Measurements from ENCODE around the gene IPPK.

Gene IPPK

GRCh38 chr9:92620845-92621244, 49.1 kb downstream of the IPPK start:
- no peak for ATAC-seq
- peaks cover 53% of the 10 kb centered on the region for H3K36me3 Mint-ChIP-seq

GRCh38 chr9:92619601-92620300, 50.2 kb downstream of the IPPK start:
- H3K27ac Mint-ChIP-seq, result no peak overlapping the region

More at GRCh38 chr9:92620845-92621244, 49.1 kb downstream of the IPPK start:
- Mint-ChIP-seq H3K9me3 (no peaks in the 10 kb centered on the region), H3K4me1 (no peaks in the 10 kb centered on the region), H3K27ac (no peak overlapping the region), H3K27me3 (no peaks in the 10 kb centered on the region), H3K4me3 (no peak overlapping the region)

GRCh38 chr9:92618633-92619225, 51.2 kb downstream of the IPPK start:
- no peaks in the 10 kb centered on the region for H3K4me1 Mint-ChIP-seq
- no peak overlapping the region for H3K4me3 Mint-ChIP-seq
- peaks cover 64% of the 10 kb centered on the region for H3K36me3 Mint-ChIP-seq
- no peaks in the 10 kb centered on the region for H3K9me3 Mint-ChIP-seq
- ATAC-seq, result no peak
- H3K27me3 Mint-ChIP-seq, result no peaks in the 10 kb centered on the region
- no peak overlapping the region for H3K27ac Mint-ChIP-seq

More at GRCh38 chr9:92619601-92620300, 50.2 kb downstream of the IPPK start:
- Mint-ChIP-seq H3K27me3 (no peaks in the 10 kb centered on the region), H3K4me3 (no peak overlapping the region), H3K9me3 (no peaks in the 10 kb centered on the region), H3K4me1 (no peaks in the 10 kb centered on the region), H3K36me3 (peaks cover 57% of the 10 kb centered on the region)
- no peak for ATAC-seq

- Mint-ChIP-seq H3K27ac (no peak overlapping the region), H3K4me3 (no peak overlapping the region), H3K4me1 (no peaks in the 10 kb centered on the region), H3K27me3 (no peaks in the 10 kb centered on the region), H3K9me3 (no peaks in the 10 kb centered on the region), H3K36me3 (peaks cover 69% of the 10 kb centered on the region)
- ATAC-seq, result no peak
Observed at GRCh38 chr9:92617951-92618510, 51.9 kb downstream of the IPPK start.

GRCh38 chr9:92617195-92617813, 52.6 kb downstream of the IPPK start:
- H3K4me1 Mint-ChIP-seq, result no peaks in the 10 kb centered on the region
- H3K9me3 Mint-ChIP-seq, result no peaks in the 10 kb centered on the region
- no peaks in the 10 kb centered on the region for H3K27me3 Mint-ChIP-seq
- no peak overlapping the region for H3K4me3 Mint-ChIP-seq
- no peak for ATAC-seq
- peaks cover 71% of the 10 kb centered on the region for H3K36me3 Mint-ChIP-seq
- H3K27ac Mint-ChIP-seq, result no peak overlapping the region

GRCh38 chr9:92616655-92617111, 53.2 kb downstream of the IPPK start:
- Mint-ChIP-seq H3K4me3 (no peak overlapping the region), H3K4me1 (no peaks in the 10 kb centered on the region), H3K27ac (no peak overlapping the region), H3K27me3 (no peaks in the 10 kb centered on the region), H3K36me3 (peaks cover 72% of the 10 kb centered on the region), H3K9me3 (no peaks in the 10 kb centered on the region)
- ATAC-seq, result no peak

- H3K4me3 Mint-ChIP-seq, result no peak overlapping the region
- peaks cover 74% of the 10 kb centered on the region for H3K36me3 Mint-ChIP-seq
- no peak overlapping the region for H3K27ac Mint-ChIP-seq
- H3K4me1 Mint-ChIP-seq, result no peaks in the 10 kb centered on the region
- no peaks in the 10 kb centered on the region for H3K9me3 Mint-ChIP-seq
- H3K27me3 Mint-ChIP-seq, result no peaks in the 10 kb centered on the region
- ATAC-seq, result no peak
Observed at GRCh38 chr9:92616199-92616641, 53.7 kb downstream of the IPPK start.

GRCh38 chr9:92615790-92616189, 54.1 kb downstream of the IPPK start:
- Mint-ChIP-seq H3K9me3 (no peaks in the 10 kb centered on the region), H3K27me3 (no peaks in the 10 kb centered on the region), H3K27ac (no peak overlapping the region), H3K4me1 (no peaks in the 10 kb centered on the region), H3K36me3 (peaks cover 78% of the 10 kb centered on the region), H3K4me3 (no peak overlapping the region)
- ATAC-seq, result no peak

- Mint-ChIP-seq H3K9me3 (no peaks in the 10 kb centered on the region), H3K36me3 (peaks cover 76% of the 10 kb centered on the region), H3K27ac (no peak overlapping the region), H3K4me1 (no peaks in the 10 kb centered on the region), H3K4me3 (no peak overlapping the region), H3K27me3 (no peaks in the 10 kb centered on the region)
- no peak for ATAC-seq
Observed at GRCh38 chr9:92614763-92615461, 55.0 kb downstream of the IPPK start.

- no peak for ATAC-seq
- Mint-ChIP-seq H3K36me3 (peaks cover 76% of the 10 kb centered on the region), H3K27me3 (no peaks in the 10 kb centered on the region), H3K4me3 (no peak overlapping the region), H3K4me1 (no peaks in the 10 kb centered on the region), H3K9me3 (no peaks in the 10 kb centered on the region), H3K27ac (no peak overlapping the region)
Observed at GRCh38 chr9:92614123-92614510, 55.8 kb downstream of the IPPK start.

GRCh38 chr9:92613268-92614122, 56.4 kb downstream of the IPPK start:
- Mint-ChIP-seq H3K4me3 (no peak overlapping the region), H3K27ac (no peak overlapping the region), H3K9me3 (no peaks in the 10 kb centered on the region)

GRCh38 chr9:92612816-92613215, 57.1 kb downstream of the IPPK start:
- Mint-ChIP-seq H3K36me3 (peaks cover 66% of the 10 kb centered on the region), H3K9me3 (no peaks in the 10 kb centered on the region)
- ATAC-seq, result no peak

More at GRCh38 chr9:92613268-92614122, 56.4 kb downstream of the IPPK start:
- H3K36me3 Mint-ChIP-seq, result peaks cover 70% of the 10 kb centered on the region
- ATAC-seq, result no peak
- H3K27me3 Mint-ChIP-seq, result no peaks in the 10 kb centered on the region
- H3K4me1 Mint-ChIP-seq, result no peaks in the 10 kb centered on the region

GRCh38 chr9:92612292-92612691, 57.6 kb downstream of the IPPK start:
- H3K27me3 Mint-ChIP-seq, result no peaks in the 10 kb centered on the region
- peaks cover 61% of the 10 kb centered on the region for H3K36me3 Mint-ChIP-seq
- H3K4me1 Mint-ChIP-seq, result no peaks in the 10 kb centered on the region
- H3K27ac Mint-ChIP-seq, result no peak overlapping the region
- H3K9me3 Mint-ChIP-seq, result no peaks in the 10 kb centered on the region
- ATAC-seq, result no peak
- H3K4me3 Mint-ChIP-seq, result no peak overlapping the region

More at GRCh38 chr9:92612816-92613215, 57.1 kb downstream of the IPPK start:
- Mint-ChIP-seq H3K4me1 (no peaks in the 10 kb centered on the region), H3K4me3 (no peak overlapping the region), H3K27ac (no peak overlapping the region), H3K27me3 (no peaks in the 10 kb centered on the region)

GRCh38 chr9:92611621-92612285, 58.2 kb downstream of the IPPK start:
- Mint-ChIP-seq H3K27me3 (no peaks in the 10 kb centered on the region), H3K36me3 (peaks cover 55% of the 10 kb centered on the region), H3K4me1 (no peaks in the 10 kb centered on the region), H3K9me3 (no peaks in the 10 kb centered on the region), H3K27ac (no peak overlapping the region), H3K4me3 (no peak overlapping the region)
- ATAC-seq, result no peak
